ENCODE measurements around the gene NUP210. TPM values are rescaled to one million over a fixed set of nuclear protein-coding genes. Genes with fewer than 3 reads are reported as not detected.
"Not testable (repeated sequence)": the region's sequence is repeated elsewhere in the genome, so short reads cannot be mapped to it uniquely, and the experiment has no call there.

The NUP210 gene
- total RNA-seq, 1 experiment from 2014 or later = 27.2 TPM

DNA sequence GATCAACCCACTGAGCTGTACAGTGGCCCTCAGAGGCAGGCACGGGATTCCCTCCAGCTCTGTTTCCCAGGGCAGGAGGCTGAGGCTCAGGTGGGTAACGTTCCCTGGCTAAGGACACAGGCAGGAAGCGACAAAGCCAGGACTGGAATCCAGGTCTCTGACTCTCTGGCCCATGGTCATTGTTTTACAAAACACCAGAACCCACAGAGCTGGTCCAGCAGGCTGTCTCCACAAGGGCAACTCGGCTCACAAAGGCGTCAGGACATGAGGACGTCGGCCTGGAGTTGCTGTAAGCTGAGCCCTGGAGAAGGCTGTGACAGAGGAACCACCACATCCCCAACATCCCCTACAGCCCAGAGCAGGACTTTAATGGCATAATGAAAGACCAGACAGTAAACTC, 30.7 kb downstream of the NUP210 start:
- no peak for DNase-seq (ENCODE audit: low read depth)
- in situ Hi-C loops (cut with HindIII; ENCODE audit: low pct_unique_long_range_greater_than_20kb, low sequenced_read_pairs) = no loop called here

DNA sequence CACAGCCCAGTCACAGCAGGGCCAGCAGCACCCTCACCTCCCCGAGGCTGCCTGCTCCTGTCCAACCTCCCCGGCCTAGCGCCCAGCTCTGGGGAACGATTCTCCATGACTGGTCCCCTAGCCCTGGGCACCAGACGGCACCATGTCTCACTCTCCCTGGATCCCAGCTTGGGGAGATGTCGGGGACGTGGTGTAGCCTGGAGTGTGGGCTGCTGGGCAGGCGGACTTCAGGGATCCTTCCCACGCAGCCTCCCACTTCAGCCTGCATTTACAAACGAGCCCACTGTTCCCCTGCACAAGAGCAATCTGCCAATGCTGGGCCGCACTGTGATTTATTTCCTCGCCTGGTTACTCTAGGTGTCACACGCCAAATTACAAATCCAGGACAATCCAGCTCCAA, 31.3 kb downstream of the NUP210 start:
- in situ Hi-C loops (cut with HindIII; ENCODE audit: low pct_unique_long_range_greater_than_20kb, low sequenced_read_pairs) = no loop called here
- DNase-seq (ENCODE audit: low read depth) = no peak

DNA sequence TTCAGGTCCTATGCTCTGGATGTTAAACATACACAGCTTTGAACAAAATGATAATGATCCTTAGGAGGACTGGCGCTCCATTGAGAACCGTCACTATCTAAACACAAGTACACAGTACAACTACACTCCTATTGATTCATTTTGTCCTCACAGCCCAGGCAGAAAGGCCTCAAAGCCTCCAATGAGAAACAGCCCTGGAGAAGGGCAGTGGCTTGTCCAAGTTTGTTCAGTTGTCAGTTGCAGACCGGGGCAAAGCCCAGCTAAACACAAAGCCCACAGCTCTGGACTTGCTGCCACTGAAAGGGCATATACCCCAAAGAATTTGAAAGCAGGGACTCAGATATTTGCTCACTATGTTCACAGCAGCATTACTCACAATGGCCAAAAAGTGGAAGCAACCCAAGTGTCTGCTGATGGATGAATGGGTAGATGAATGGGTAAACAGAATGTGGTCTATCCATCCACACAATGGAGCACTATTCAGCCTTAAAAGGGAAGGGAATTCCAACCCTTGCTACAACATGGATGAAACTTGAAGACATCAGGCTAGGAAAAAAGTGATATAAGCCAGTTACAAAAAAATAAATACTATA, 34.7 kb downstream of the NUP210 start:
- DNase-seq (ENCODE audit: low read depth) = no peak
- in situ Hi-C loops (cut with HindIII; ENCODE audit: low pct_unique_long_range_greater_than_20kb, low sequenced_read_pairs) = no loop called here

DNA sequence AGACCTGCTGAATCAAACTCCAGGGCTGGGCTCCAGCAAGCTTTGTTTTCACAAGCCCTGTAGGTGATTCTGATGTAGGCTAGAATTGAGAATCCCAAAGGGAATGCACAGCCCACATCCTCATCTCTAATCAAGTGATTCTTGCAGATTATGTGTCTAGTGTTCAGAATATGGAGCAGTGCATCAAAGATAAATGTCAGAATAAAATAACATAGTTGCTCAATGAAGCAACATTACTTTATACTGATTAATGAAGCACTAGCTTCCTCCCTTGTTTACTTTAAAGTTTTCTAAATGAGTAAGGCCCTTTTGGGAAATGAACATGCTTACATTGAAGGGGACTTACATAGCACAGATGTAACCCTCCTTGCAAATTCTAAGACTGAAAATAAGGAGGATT, 39.2 kb downstream of the NUP210 start:
- DNase-seq (ENCODE audit: low read depth) = no peak
- in situ Hi-C loops (cut with HindIII; ENCODE audit: low pct_unique_long_range_greater_than_20kb, low sequenced_read_pairs) = no loop called here

GRCh38 chr3:13379201-13379830, 40.8 kb downstream of the NUP210 start:
- in situ Hi-C loops (cut with HindIII; ENCODE audit: low pct_unique_long_range_greater_than_20kb, low sequenced_read_pairs) = no loop called here
- DNase-seq (ENCODE audit: low read depth) = no peak

DNA sequence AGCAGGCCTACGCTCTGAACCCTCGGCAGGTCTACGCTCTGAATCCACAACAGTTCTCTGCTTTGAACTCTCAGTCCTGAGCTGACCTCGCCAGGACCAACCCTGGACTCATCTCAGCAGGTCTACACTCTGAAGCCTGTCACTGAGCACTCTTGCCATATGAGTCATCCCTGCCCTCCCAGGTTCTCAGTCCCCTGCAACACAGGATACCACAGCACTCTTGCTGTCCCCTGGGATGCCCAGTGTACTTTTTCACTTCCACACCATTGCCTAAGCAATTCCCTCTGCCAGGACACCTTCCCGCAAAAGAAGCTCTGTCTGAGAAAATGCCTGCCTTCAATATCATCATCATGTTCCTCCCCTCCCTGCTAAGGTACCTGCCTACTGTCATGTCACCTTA, 42.0 kb downstream of the NUP210 start:
- in situ Hi-C loops (cut with HindIII; ENCODE audit: low pct_unique_long_range_greater_than_20kb, low sequenced_read_pairs) = no loop called here
- DNase-seq (ENCODE audit: low read depth) = no peak

DNA sequence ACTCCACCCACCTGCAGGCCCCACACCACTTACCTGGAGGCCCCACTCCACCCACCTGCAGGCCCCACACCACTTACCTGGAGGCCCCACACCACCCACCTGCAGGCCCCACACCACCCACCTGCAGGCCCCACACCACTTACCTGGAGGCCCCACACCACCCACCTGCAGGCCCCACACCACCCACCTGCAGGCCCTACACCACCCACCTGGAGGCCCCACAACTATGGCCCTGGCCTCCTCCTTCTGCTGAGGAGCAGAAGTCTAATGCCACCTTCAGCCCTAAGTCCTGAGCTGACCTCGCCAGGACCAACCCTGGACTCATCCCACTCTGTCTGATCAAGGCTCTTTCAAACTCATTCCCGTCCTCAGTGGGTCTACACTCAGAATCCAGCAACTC, 42.4 kb downstream of the NUP210 start:
- in situ Hi-C loops (cut with HindIII; ENCODE audit: low pct_unique_long_range_greater_than_20kb, low sequenced_read_pairs); DNase-seq (ENCODE audit: low read depth): not testable (repeated sequence)

GRCh38 chr3:13377021-13377420, 43.1 kb downstream of the NUP210 start:
- in situ Hi-C loops (cut with HindIII; ENCODE audit: low pct_unique_long_range_greater_than_20kb, low sequenced_read_pairs) = no loop called here
- DNase-seq (ENCODE audit: low read depth) = no peak

- DNase-seq (ENCODE audit: low read depth) = no peak
- in situ Hi-C loops (cut with HindIII; ENCODE audit: low pct_unique_long_range_greater_than_20kb, low sequenced_read_pairs) = no loop called here
Observed at GRCh38 chr3:13376091-13376490, 44.0 kb downstream of the NUP210 start.

DNA sequence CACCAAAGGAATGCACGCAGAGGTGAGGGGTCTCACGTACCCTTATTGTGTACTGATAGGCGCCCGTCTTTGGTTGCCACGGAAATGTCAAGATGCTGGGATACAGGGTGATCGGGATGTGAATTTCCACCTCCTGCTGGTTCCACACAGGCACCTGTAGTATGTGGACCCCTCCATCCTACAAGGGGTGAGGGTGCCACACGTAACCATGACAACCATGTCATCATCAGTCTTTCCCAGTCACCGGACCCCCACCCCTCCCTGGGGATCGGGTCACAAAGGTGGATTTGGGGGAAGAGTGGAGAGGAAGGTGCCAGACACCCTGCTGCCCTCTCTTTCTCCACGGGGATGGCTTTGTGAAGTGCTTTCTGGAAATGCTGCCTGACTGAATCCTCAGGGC, 44.7 kb downstream of the NUP210 start:
- in situ Hi-C loops (cut with HindIII; ENCODE audit: low pct_unique_long_range_greater_than_20kb, low sequenced_read_pairs) = no loop called here
- DNase-seq (ENCODE audit: low read depth) = no peak

GRCh38 chr3:13373975-13374586, 46.0 kb downstream of the NUP210 start:
- in situ Hi-C loops (cut with HindIII; ENCODE audit: low pct_unique_long_range_greater_than_20kb, low sequenced_read_pairs) = no loop called here
- DNase-seq (ENCODE audit: low read depth) = no peak

- no peak for DNase-seq (ENCODE audit: low read depth)
- in situ Hi-C loops (cut with HindIII; ENCODE audit: low pct_unique_long_range_greater_than_20kb, low sequenced_read_pairs) = no loop called here
Observed at GRCh38 chr3:13372656-13373055, 47.5 kb downstream of the NUP210 start.

- no peak for DNase-seq (ENCODE audit: low read depth)
Observed at GRCh38 chr3:13372126-13372525, 48.0 kb downstream of the NUP210 start.

DNA sequence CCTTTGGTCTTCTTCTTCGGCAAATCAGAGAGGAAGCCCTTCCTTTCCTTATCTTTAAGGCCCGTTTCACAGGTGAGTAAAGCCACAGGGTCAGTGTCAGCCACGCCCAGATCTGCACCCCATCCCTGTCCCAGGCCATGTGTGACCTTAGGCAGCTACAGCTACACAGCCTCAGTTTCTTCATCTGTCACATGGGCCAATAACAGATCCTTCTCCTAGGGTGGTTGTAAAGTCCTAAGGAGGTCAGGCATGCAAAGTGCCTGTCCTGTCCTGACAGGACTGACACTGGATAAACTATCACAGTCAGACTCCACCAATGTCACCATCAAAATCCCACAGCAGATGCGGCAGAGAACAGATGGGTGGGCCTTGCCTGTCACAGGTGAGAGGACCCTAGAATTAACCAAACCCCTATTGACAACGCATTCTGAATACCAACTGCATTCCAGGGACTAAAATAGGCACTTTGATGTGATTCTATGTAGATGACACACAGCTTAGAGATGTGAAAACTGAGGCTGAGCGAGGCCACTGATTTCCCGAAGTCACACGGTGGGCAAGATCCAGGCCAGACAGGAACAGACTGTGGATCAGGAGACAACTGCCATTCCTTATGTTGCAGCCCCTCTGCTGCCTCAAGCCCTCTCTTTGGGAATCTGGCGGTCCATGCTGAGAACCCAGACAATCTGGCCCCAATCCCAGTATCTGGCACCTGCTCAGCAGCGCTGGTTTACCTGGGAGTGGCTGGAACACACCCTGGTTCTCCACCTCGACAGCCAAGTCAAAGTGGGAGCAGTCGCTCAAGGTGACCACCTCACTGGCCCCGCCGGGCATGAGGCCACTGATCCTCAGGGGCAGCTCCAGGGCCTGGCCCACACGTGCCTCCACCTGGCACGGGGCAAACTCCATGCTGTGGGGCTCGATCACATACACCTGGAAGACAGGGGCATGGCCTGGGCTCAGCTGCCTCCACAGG, 48.7 kb downstream of the NUP210 start:
- DNase-seq (ENCODE audit: low read depth) = no peak
- in situ Hi-C loops (cut with HindIII; ENCODE audit: low pct_unique_long_range_greater_than_20kb, low sequenced_read_pairs) = no loop called here

More at GRCh38 chr3:13372126-13372525, 48.0 kb downstream of the NUP210 start:
- in situ Hi-C loops (cut with HindIII; ENCODE audit: low pct_unique_long_range_greater_than_20kb, low sequenced_read_pairs) = no loop called here

- no peak for DNase-seq (ENCODE audit: low read depth)
- in situ Hi-C loops (cut with HindIII; ENCODE audit: low pct_unique_long_range_greater_than_20kb, low sequenced_read_pairs) = no loop called here
Observed at GRCh38 chr3:13370609-13371008, 49.5 kb downstream of the NUP210 start.

DNA sequence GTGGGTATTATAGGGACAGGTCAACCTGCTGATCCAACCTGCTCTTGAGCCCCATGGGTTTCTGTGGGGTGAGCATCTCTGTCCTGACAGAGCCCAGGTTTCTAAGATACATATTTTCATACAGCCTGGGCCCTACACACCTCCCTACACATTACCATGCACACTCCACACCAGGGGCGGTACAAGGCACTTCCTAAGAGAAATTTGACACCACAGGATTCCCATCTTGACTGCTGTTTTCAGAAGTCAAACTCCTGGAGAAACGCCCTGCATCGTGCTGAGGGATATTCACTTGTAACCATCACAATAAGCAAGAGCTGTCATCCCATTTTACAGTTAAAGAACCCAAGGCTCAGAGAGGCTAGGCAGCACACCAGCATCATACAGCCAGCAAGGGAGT, 50.1 kb downstream of the NUP210 start:
- in situ Hi-C loops (cut with HindIII; ENCODE audit: low pct_unique_long_range_greater_than_20kb, low sequenced_read_pairs) = no loop called here
- no peak for DNase-seq (ENCODE audit: low read depth)

DNA sequence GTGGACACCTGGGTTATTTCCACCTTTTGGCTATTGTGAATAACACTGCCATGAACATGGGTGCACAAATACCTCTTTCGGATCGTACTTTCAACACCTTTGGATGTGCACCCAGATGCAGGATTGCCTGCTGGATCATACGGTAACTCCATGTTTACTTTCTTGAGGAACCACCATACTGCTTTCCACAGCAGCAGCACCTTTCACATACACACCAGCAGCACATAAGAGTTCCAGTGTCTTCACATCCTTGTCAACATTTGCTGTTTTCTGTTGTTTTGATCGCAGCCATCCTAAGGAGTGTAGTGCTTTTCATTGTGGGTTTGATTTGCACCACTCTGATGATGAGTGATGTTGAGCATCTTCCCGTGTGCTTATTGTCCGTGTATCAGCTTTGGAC, 51.3 kb downstream of the NUP210 start:
- in situ Hi-C loops (cut with HindIII; ENCODE audit: low pct_unique_long_range_greater_than_20kb, low sequenced_read_pairs) = no loop called here

GRCh38 chr3:13367728-13368127, 52.4 kb downstream of the NUP210 start:
- DNase-seq (ENCODE audit: low read depth) = no peak
- in situ Hi-C loops (cut with HindIII; ENCODE audit: low pct_unique_long_range_greater_than_20kb, low sequenced_read_pairs) = no loop called here

More for the DNA sequence above, 51.3 kb downstream of the NUP210 start:
- no peak for DNase-seq (ENCODE audit: low read depth)

Measured in Caki2 (cell line).